Effector CD4-positive, alpha-beta T cell (primary cell): ENCODE results near the gene ZNF316.

Experiments used
- DNase-seq: peaks from one replicate; pipeline ENCODE4 v3.0.0-alpha.2; 2020

The ZNF316 gene

GRCh38 chr7:6700793-6701192 lies 63.7 kb downstream of the ZNF316 start:
- no peak for DNase-seq

GRCh38 chr7:6701860-6702259 lies 64.7 kb downstream of the ZNF316 start:
- no peak for DNase-seq
